Measurements from ENCODE around the gene ARF5. TPM values are rescaled to one million over a fixed set of nuclear protein-coding genes. Genes with fewer than 3 reads are reported as not detected.

The ARF5 gene
- total and polyA plus RNA-seq, 2 donors from 2014 or later = 132 to 223 TPM

DNA sequence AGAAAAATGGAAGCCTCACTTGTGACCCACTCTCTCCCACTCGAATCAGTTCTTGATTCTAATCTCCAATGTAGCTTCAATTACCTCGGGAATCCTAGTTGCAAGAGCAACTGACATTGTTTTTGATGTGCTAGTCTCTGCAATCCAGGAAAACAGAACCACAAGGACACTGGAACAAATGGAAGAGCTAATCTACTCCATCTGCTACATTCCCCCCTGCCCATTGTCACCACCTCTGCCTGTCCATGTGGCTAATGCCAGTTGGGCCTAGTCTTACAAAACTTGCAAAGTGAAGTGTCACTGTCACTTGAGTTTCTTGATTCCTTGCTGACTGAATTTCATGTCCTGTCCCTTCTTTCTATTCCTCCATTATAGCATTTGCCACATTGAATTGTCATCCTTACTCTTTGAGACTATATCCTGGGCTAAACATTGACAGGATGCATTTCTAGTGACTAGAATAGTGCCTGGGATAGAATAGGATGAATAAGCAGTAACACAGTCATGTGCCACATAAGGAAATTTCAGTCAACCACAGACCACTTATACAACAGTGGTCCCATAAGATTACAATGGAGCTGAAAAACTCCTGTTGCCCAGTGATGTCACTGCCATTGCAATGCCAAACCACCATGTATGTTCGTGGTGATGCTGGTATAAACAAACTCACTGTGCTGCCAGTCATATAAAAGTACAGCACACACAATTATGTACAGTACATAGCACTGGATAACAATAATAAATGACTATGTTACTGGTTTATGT, 16.3 kb upstream of the ARF5 start:
- Histone ChIP-seq H3K27ac (ENCODE audit: low read depth in 2 of 2, low read length in 2 of 2) (no peak overlapping the region), H3K4me1 (ENCODE audit: control insufficient read depth in 2 of 3, insufficient read depth in 2 of 3, low read depth in 1 of 3, low read length in 3 of 3) (no peaks in the 10 kb centered on the region), H3K9me3 (ENCODE audit: control insufficient read depth in 2 of 3, insufficient read depth in 1 of 3, low read length in 3 of 3) (no peaks in the 10 kb centered on the region), H3K27me3 (ENCODE audit: control insufficient read depth, insufficient read depth, low read length) (no peaks in the 10 kb centered on the region), H3K9ac (ENCODE audit: low read length in 3 of 3) (no peak overlapping the region), H3K4me3 (ENCODE audit: low read length in 3 of 3) (no peak overlapping the region), H3K36me3 (ENCODE audit: control insufficient read depth in 2 of 3, insufficient read depth in 3 of 3, low read length in 3 of 3) (no peaks in the 10 kb centered on the region)
- intact Hi-C loops (cut with DNase I) = no loop called here
- no peak for FAIRE-seq
- TF ChIP-seq, protein P1, sequence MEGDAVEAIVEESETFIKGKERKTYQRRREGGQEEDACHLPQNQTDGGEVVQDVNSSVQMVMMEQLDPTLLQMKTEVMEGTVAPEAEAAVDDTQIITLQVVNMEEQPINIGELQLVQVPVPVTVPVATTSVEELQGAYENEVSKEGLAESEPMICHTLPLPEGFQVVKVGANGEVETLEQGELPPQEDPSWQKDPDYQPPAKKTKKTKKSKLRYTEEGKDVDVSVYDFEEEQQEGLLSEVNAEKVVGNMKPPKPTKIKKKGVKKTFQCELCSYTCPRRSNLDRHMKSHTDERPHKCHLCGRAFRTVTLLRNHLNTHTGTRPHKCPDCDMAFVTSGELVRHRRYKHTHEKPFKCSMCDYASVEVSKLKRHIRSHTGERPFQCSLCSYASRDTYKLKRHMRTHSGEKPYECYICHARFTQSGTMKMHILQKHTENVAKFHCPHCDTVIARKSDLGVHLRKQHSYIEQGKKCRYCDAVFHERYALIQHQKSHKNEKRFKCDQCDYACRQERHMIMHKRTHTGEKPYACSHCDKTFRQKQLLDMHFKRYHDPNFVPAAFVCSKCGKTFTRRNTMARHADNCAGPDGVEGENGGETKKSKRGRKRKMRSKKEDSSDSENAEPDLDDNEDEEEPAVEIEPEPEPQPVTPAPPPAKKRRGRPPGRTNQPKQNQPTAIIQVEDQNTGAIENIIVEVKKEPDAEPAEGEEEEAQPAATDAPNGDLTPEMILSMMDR (IDR thresholded peaks at IDR 0.05; ENCODE audit: borderline replicate concordance, extremely low read depth, insufficient read depth) = no peak
- no peak for DNase-seq

- intact Hi-C loops (cut with DNase I) = no loop called here
- Histone ChIP-seq H3K4me3 (ENCODE audit: low read length in 3 of 3) (no peak overlapping the region), H3K27ac (ENCODE audit: low read depth in 2 of 2, low read length in 2 of 2) (no peak overlapping the region), H3K9ac (ENCODE audit: low read length in 3 of 3) (no peak overlapping the region), H3K4me1 (ENCODE audit: control insufficient read depth in 2 of 3, insufficient read depth in 2 of 3, low read depth in 1 of 3, low read length in 3 of 3) (peaks cover 0 to 14% (median 8%) of the 10 kb centered on the region in 3 donors), H3K36me3 (ENCODE audit: control insufficient read depth in 2 of 3, insufficient read depth in 3 of 3, low read length in 3 of 3) (peaks cover 2 to 21% (median 9%) of the 10 kb centered on the region in 3 donors), H3K27me3 (ENCODE audit: control insufficient read depth, insufficient read depth, low read length) (no peaks in the 10 kb centered on the region), H3K9me3 (ENCODE audit: control insufficient read depth in 2 of 3, insufficient read depth in 1 of 3, low read length in 3 of 3) (no peaks in the 10 kb centered on the region)
- FAIRE-seq = no peak
- TF ChIP-seq, protein P1 (IDR thresholded peaks at IDR 0.05; ENCODE audit: borderline replicate concordance, extremely low read depth, insufficient read depth) = no peak
- no peak for DNase-seq
These were observed 10.1 kb upstream of the ARF5 start for GRCh38 chr7:127578036-127578684.

GRCh38 chr7:127578711-127579275, 9.4 kb upstream of the ARF5 start:
- intact Hi-C loops (cut with DNase I) = no loop called here
- FAIRE-seq (no peak), DNase-seq (no peak)
- H3K36me3 ChIP-seq (ENCODE audit: control insufficient read depth in 2 of 3, insufficient read depth in 3 of 3, low read length in 3 of 3) = peaks cover 2 to 21% (median 9%) of the 10 kb centered on the region in 3 donors
- H3K4me1 ChIP-seq (ENCODE audit: control insufficient read depth in 2 of 3, insufficient read depth in 2 of 3, low read depth in 1 of 3, low read length in 3 of 3) = peaks cover 0 to 20% (median 9%) of the 10 kb centered on the region in 3 donors
- no peak overlapping the region for H3K9ac ChIP-seq (ENCODE audit: low read length in 3 of 3)
- TF ChIP-seq, protein P1 (IDR thresholded peaks at IDR 0.05; ENCODE audit: borderline replicate concordance, extremely low read depth, insufficient read depth) = no peak
- H3K9me3 ChIP-seq (ENCODE audit: control insufficient read depth in 2 of 3, insufficient read depth in 1 of 3, low read length in 3 of 3) = no peaks in the 10 kb centered on the region
- no peaks in the 10 kb centered on the region for H3K27me3 ChIP-seq (ENCODE audit: control insufficient read depth, insufficient read depth, low read length)
- H3K27ac ChIP-seq (ENCODE audit: low read depth in 2 of 2, low read length in 2 of 2) = no peak overlapping the region
- H3K4me3 ChIP-seq (ENCODE audit: low read length in 3 of 3) = no peak overlapping the region
